Neural cell (in vitro differentiated cells): ENCODE data around the gene ST3GAL4. TPM values are rescaled to one million over a fixed set of nuclear protein-coding genes. Genes with fewer than 3 reads are reported as not detected.

Experiments used
- H2AFZ ChIP-seq: fragments of 200-600, 300-800 bp; sonication (generic), shearing (Covaris generic); 2 replicates; pipeline ENCODE4 v1.6.0; 2014; ENCODE audit warnings: low read depth, mild to moderate bottlenecking, antibody characterized with exemption, low read length, moderate library complexity
- H3F3A ChIP-seq: fragments of 200-600 bp; shearing (Covaris generic); 2 replicates; pipeline ENCODE4 v1.6.1; 2016; ENCODE audit warnings: mild to moderate bottlenecking, moderate library complexity, mixed read lengths, antibody characterized with exemption, low read length; ENCODE audit not compliant: insufficient read depth, poor library complexity, severe bottlenecking
- H3K27ac ChIP-seq: fragments of 200-600, 300-800 bp; sonication (generic), shearing (Covaris generic); 2 replicates; pipeline ENCODE4 v1.5.1; 2014; ENCODE audit warnings: mild to moderate bottlenecking, low read length, moderate library complexity
- H3K27me3 ChIP-seq: fragments of 300-800, 200-600 bp; sonication (generic), shearing (Covaris generic); 2 replicates; pipeline ENCODE4 v1.6.0; 2014; ENCODE audit warnings: mild to moderate bottlenecking, low read depth, low read length, moderate library complexity; ENCODE audit not compliant: insufficient read depth
- H3K36me3 ChIP-seq: fragments of 300-800, 200-600 bp; sonication (generic), shearing (Covaris generic); 2 replicates; pipeline ENCODE4 v1.5.1; 2014; ENCODE audit warnings: mild to moderate bottlenecking, antibody characterized with exemption, low read length, moderate library complexity; ENCODE audit not compliant: insufficient read depth
- H3K4me2 ChIP-seq: fragments of 300-800, 200-600 bp; sonication (generic), shearing (Covaris generic); 2 replicates; pipeline ENCODE4 v1.6.0; 2014; ENCODE audit warnings: mild to moderate bottlenecking, low read length
- H3K4me3 ChIP-seq: fragments of 300-800, 200-600 bp; sonication (generic), shearing (Covaris generic); 2 replicates; pipeline ENCODE4 v1.5.1; 2014; ENCODE audit warnings: mild to moderate bottlenecking, low read length, moderate library complexity
- H3K79me2 ChIP-seq: fragments of 200-600 bp; shearing (Covaris generic); replicated peaks from 2 replicates; pipeline ENCODE4 v1.6.0; 2014; ENCODE audit warnings: mild to moderate bottlenecking, low read length, moderate library complexity; ENCODE audit not compliant: insufficient read depth
- H3K9ac ChIP-seq: fragments of 300-800, 200-600 bp; sonication (generic), shearing (Covaris generic); 2 replicates; pipeline ENCODE4 v1.6.1; 2016; ENCODE audit warnings: mild to moderate bottlenecking, low read length, mixed read lengths
- H3K9me2 ChIP-seq: fragments of 200-600 bp; shearing (Covaris generic); 2 replicates; pipeline ENCODE4 v1.6.1; 2016; ENCODE audit warnings: mild to moderate bottlenecking, low read length, mixed read lengths; ENCODE audit not compliant: insufficient read depth
- H3K9me3 ChIP-seq: fragments of 200-600, 300-800 bp; sonication (generic), shearing (Covaris generic); 2 replicates; pipeline ENCODE4 v1.6.1; 2016; ENCODE audit warnings: mild to moderate bottlenecking, mixed run types, low read length, moderate library complexity, mixed read lengths
- H4K20me1 ChIP-seq: fragments of 200-600 bp; shearing (Covaris generic); 2 replicates; pipeline ENCODE4 v1.6.1; 2016; ENCODE audit warnings: mild to moderate bottlenecking, mixed run types; ENCODE audit not compliant: insufficient read depth
- CTCF ChIP-seq: fragments of 450-650 bp; IDR thresholded peaks from 2 replicates; pipeline ENCODE4 v1.5.1; 2014; ENCODE audit warnings: antibody characterized with exemption, mild to moderate bottlenecking, moderate library complexity; ENCODE audit not compliant: poor library complexity, severe bottlenecking
- EP300 ChIP-seq: fragments of 450-650 bp; conservative IDR thresholded peaks from 2 replicates; pipeline ENCODE4 v1.6.1; 2014; ENCODE audit warnings: antibody characterized with exemption, mild to moderate bottlenecking, moderate library complexity; ENCODE audit not compliant: poor library complexity, severe bottlenecking
- EZH2 ChIP-seq: fragments of 200-600, 300-800 bp; shearing (Covaris generic), sonication (generic); IDR thresholded peaks from 2 replicates; pipeline ENCODE4 v1.6.1; 2014; ENCODE audit warnings: antibody characterized with exemption, low read length, borderline replicate concordance, mild to moderate bottlenecking; ENCODE audit not compliant: insufficient read depth, poor library complexity, severe bottlenecking
- MXI1 ChIP-seq: fragments of 450-650 bp; conservative IDR thresholded peaks from 2 replicates; pipeline ENCODE4 v1.6.1; 2014; ENCODE audit warnings: antibody characterized with exemption, mild to moderate bottlenecking; ENCODE audit not compliant: poor library complexity, severe bottlenecking
- POLR2AphosphoS5 ChIP-seq: IDR thresholded peaks from 2 replicates; pipeline ENCODE4 v1.6.1; 2012
- RAD21 ChIP-seq: fragments of 450-650 bp; conservative IDR thresholded peaks from 2 replicates; pipeline ENCODE4 v1.6.1; 2014; ENCODE audit warnings: antibody characterized with exemption, mild to moderate bottlenecking, moderate library complexity
- REST ChIP-seq: IDR thresholded peaks from 2 replicates; pipeline ENCODE4 v1.6.1; 2012; ENCODE audit warnings: borderline replicate concordance
- SMC3 ChIP-seq: fragments of 450-650 bp; conservative IDR thresholded peaks from 2 replicates; pipeline ENCODE4 v1.6.1; 2014; ENCODE audit warnings: antibody characterized with exemption, mild to moderate bottlenecking, moderate library complexity; ENCODE audit not compliant: poor library complexity
- TAF1 ChIP-seq: IDR thresholded peaks from 2 replicates; pipeline ENCODE4 v1.6.1; 2012; ENCODE audit warnings: low read depth
- polyA plus RNA-seq: library from polyadenylated mRNA; depleted of rRNA; stranded (reverse); fragments of >200 nt; gene quantifications from 2 replicates; pipeline ENCODE4 v1.2.3, GENCODE V29; 2014

Gene ST3GAL4
- polyA plus RNA-seq, 1 donor from 2014 or later: 46.1 TPM

GRCh38 chr11:126407682-126408288 lies 52.3 kb downstream of the ST3GAL4 start:
- no peak overlapping the region for H3K9ac ChIP-seq
- H3F3A ChIP-seq: no peaks in the 10 kb centered on the region
- H3K9me3 ChIP-seq: no peaks in the 10 kb centered on the region
- no peak overlapping the region for H3K27ac ChIP-seq
- H3K27me3 ChIP-seq: no peaks in the 10 kb centered on the region
- H4K20me1 ChIP-seq: no peaks in the 10 kb centered on the region
- H3K36me3 ChIP-seq: no peaks in the 10 kb centered on the region
- H3K9me2 ChIP-seq: no peaks in the 10 kb centered on the region
- H3K4me3 ChIP-seq: no peak overlapping the region
- H3K4me2 ChIP-seq: no peak overlapping the region
- no peak overlapping the region for H2AFZ ChIP-seq
- TF ChIP-seq EZH2 (no peak), REST (no peak)
- no peaks in the 10 kb centered on the region for H3K79me2 ChIP-seq

- H4K20me1 ChIP-seq: no peaks in the 10 kb centered on the region
- H3K9ac ChIP-seq: no peak overlapping the region
- H3K9me3 ChIP-seq: no peaks in the 10 kb centered on the region
- H3K36me3 ChIP-seq: no peaks in the 10 kb centered on the region
- TF ChIP-seq REST: no peak
- TF ChIP-seq SMC3: no peak
- TF ChIP-seq CTCF: no peak
- no peak for TF ChIP-seq POLR2AphosphoS5
- no peak for TF ChIP-seq RAD21
- TF ChIP-seq MXI1: no peak
- TF ChIP-seq EZH2: no peak
- no peak for TF ChIP-seq TAF1
- no peak for TF ChIP-seq EP300
- no peaks in the 10 kb centered on the region for H3F3A ChIP-seq
- H2AFZ ChIP-seq: no peak overlapping the region
- no peak overlapping the region for H3K27ac ChIP-seq
- no peaks in the 10 kb centered on the region for H3K9me2 ChIP-seq
- H3K79me2 ChIP-seq: no peaks in the 10 kb centered on the region
- H3K27me3 ChIP-seq: no peaks in the 10 kb centered on the region
- H3K4me3 ChIP-seq: no peak overlapping the region
- no peak overlapping the region for H3K4me2 ChIP-seq
Observed at GRCh38 chr11:126408496-126408895, 53.0 kb downstream of the ST3GAL4 start.
